ENCODE data around the gene EDNRA. TPM values are rescaled to one million over a fixed set of nuclear protein-coding genes. Genes with fewer than 3 reads are reported as not detected.

The EDNRA gene
- total RNA-seq, 1 donor from 2014 or later = 51.1 TPM

DNA sequence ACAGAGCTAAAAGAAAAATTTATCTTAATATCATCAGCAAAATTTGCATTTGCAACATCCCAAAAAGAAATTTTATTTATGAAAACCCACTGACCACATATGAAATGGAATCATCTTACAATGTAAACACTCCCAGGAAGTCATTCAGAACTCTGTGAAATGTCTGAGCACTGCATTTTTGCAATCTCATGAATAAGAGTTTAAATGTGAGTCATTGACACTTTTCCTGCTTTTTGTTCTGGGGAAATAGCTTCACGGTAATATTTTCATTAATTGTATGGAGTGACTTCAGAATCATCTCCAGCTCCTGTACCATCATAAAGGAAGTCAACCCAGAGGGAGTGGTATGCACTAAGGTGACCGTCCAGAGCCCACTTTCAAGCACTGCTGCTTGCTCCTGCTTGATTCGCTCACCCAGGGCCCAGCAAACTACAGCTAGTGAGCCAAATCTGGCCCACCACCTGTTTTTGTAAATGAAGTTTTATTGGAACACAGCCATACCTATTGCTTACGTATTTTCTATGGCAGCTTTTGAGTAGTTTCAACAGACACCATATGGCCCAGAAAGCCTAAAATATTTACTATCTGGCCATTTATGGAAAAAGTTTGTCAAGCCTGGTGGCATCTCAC lies 17.2 kb downstream of the EDNRA start:
- no peak for DNase-seq

DNA sequence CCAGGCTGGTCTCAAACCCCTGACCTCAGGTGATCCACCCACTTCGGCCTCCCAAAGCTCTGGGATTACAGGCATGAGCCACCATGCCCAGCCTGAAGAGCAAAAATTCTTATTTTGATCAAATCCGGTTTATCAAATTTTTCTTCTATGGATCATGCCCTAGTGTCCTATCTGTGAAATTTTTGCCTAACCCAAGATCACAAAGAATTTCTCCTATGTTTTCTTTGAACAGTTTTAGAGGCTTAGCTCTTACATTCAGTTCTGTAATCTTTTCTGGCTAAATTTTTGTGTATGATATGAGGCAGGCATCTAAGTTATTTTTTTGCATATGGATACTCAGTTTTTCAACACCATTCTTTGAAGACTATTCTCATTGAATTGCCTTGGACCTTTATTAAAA lies 27.4 kb downstream of the EDNRA start:
- DNase-seq = no peak

DNA sequence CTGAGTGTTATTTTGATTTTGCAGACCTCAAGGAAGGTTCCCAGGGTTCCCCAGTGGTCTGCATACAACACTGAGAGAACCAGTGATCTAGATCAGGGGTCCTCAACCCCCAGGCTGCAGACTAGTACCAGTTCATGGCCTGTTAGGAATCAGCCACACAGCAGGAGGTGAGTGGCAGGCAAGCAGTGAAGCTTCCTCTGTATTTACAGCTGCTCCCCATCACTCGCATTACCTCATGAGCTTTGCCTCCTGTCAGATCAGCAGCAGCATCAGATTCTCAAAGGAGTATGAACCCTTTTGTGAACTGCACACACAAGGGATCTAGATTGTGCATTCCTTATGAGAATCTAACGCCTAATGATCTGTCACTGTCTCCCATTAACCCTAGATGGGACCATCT lies 28.5 kb downstream of the EDNRA start:
- DNase-seq = peak; percentile 24

DNA sequence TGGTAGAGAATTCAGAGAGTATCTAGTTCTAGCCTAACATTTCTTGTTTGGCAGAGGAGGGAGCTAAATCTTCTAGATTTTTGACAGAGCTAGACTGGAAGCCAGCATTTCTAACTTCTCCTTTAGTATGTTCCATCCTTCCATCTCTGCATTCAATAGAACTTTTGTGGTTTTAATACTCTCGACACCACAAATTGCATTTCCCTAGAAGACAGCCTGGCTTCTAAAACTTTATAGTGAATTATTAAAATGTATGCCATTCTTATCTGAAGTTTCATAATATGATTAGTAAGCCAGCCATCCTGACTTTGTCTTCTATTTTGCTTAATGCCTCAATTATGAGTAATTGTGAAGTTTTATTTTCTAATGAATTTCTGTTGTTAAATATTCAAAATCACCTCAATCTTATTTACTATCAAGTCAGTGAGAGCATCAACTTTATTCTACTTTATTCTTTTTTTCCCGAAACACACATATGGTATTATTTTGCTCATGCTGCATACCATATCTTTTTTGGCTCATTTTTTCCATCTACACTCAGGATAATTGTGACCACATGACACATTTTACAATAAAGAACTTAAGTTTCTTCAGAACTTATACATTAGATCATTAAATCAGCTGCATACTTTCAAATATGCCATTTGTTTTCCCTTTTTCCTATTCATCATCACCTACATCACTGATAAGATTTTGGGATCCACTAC lies 30.2 kb downstream of the EDNRA start:
- peak; percentile 88 for DNase-seq

DNA sequence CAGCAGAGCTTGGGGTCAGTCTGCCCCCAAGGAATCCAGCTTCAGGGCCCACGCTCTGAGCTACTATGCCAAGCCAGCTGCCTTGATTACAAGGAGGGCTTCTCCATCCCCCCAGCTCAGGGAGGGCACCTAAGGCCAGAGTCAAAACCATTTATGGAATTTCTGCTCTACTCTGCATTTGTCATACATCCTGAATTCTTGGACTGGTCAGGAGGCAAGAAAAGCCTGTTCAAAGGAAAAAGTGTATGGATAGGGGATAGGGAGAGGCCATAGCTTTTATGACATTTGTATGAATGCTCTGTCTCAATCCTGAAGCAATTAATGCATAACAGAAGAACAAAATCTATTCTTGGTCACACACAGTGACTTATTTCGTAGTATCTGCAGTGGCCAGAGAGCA lies 32.2 kb downstream of the EDNRA start:
- no peak for DNase-seq

DNA sequence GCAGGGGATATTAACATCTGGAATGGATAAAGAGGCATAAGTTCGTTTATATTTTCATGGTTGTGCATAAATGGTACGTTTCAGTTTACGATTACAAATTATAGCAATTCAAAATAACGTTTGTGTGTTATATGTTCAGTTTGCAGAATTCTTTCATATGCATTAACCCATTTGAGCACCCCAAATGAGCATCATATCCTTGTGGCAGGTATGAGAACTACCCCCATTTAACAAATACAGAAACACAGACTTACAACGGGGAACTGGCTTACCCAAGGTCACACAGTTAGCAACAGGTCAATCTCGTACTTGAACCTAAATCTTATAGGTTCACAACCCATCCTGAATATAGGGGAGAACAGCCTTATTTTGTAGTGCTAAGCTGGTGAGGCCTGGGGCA lies 33.1 kb downstream of the EDNRA start:
- DNase-seq = peak; percentile 67

DNA sequence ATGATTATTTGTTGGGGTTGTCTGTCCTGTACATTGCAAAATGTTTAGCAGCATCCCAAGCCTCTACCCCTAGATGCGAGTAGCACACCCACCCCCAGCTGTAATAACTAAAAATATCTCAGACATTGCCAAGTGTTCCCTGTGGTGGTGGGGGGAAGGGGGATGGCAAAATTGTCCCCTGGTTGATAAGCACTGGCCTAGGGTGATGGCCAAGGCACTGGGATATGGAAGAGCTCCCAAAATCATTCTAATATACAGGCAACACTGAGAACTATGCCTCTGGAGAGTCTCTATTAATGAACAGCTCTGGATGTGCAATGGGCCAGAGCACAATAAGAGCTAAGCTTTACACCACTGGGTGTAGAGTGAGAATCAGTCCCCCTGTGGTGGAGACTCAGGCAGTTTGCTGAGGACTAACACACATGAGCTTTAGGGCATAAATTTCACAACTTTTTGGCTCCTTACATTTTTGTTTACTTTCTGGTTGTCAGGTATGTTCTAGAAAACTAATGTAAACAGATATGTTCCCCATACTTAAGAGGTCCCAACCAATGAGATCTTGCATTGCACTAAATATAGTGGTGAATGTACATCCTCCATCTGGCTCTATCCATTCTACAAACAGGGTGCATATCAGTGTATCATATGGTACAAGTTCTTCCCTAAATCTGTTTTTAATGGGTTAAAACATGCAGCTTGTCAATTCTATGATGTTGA lies 34.5 kb downstream of the EDNRA start:
- no peak for DNase-seq

DNA sequence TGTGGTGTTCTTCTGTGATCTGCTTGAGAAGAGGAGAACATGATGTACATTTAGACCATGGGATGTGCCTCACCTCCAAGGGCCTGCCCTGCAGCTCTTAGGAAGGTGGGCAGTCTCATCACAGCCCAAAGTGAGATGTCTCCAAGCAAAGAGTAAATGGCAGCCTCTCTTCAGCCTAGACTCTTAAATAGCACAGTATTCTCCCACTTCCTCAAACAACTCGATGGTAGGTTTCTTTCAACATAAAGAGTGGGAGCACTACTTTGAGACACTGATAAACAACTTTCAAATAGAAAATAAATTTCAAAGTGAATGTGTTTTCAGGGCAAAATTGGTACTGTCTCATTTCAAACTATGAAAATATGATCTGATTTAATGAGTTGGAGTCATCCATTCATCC lies 35.2 kb downstream of the EDNRA start:
- DNase-seq = no peak

DNA sequence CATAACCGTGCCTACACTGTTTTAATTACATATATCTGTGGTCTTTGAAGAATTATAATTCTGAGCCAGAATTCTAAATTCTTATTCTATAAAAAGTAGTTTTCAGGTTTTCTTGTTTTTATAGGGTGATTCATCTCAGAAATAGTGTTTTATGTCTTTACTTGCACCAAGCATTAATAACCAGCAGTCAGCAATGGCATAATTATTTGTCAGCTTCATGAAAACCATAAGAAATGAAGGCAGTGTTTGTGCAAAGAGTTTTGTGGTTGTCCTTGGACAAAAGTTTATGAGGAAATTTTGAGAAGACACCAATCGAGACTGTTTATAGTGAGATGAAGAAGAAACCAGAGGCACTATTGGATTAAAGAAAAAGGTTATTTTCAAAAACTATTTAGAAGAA lies 37.2 kb downstream of the EDNRA start:
- DNase-seq = no peak

DNA sequence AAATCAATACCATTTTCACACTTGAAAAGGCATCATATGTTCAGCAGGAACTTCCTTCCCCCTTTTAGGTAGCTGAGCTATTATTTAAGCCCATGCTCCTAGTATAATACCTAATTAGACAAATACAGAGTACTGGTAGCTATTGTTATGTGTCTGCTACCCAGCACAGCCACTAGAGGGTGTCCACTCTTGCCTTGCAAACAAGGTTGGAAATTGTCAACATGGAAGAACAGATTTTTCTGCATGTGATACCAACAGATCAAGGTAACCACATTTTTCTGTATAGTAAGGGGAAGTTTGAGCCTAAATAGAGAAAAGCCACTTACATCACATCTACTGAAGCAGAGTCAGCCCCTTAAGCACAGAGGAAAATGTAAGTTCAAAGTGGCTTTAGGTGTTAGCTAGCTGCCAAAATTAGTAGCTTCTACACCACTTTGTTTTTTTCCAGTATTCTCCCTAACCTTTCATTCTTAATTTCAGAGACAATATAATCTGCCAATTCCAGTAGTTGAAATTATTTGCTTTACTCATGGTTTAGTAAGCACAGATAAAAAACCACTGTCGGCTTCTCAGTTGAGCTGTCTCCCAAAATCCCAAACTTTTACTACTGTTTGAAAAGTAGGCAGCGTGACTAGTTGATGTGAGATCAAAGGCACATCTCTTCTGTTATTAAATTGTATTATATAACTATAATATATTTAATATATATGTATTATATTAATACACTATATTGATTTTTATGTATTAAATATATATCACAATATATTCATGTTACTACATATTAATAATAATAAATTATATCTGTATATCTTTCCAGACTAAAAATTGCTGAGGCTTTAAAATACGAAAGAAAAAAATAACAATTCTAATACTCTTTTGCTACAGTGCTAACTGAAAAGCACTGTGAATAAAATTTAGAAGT lies 38.2 kb downstream of the EDNRA start:
- no peak for DNase-seq

DNA sequence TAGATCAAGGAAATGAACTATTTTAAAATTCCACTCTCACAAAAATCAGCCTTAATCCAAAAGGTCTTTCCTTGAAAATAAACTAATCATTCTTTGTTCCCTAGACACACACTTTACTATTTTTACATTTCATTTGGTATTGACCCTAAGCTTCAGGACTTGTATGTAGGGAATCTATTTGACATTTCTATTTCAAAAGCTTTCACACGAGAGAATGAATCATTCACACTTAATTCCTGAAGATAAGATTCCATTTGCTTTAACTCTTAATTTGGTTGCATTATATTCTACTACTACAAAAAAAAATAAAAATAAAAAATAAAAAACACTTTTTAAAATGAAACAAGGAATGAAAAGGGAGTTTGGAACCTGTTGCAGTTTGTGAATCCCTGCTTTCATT lies 43.7 kb downstream of the EDNRA start:
- no peak for DNase-seq

DNA sequence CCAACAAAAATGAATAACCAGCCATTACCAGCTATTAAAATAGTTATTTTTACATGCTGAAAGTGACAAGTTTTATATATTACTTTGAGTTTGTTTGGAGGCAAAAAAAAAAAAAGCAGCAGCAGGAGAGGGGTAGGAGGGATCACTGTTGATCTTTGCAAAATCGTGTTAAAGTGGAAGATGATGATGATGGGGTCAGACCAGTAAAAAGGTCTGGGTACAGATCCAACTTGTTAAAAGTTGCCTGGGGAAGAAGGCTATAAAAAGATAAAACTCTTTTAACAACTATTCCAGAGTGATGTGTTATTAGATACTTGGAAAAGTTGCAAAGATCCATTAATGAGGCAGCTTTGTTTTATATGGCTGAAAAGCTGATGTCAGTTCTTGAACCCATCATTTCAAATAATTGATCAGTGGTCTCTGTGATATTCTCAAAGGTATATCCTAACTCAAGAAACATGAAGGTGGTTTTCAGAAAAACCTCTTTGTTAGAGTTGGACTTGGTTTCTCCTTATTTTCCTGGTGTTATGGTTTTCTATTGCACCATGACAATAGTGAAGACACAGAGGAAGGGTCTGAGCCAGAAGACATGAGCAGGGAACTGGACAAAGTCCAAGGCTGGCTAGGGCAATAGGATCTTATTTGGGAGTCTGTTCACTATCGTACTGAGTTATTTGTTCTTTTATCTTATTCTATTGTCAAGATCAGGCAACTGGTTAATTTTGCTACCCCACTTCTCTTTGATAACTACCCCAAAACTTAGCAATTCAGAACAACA lies 44.8 kb downstream of the EDNRA start:
- no peak for DNase-seq

DNA sequence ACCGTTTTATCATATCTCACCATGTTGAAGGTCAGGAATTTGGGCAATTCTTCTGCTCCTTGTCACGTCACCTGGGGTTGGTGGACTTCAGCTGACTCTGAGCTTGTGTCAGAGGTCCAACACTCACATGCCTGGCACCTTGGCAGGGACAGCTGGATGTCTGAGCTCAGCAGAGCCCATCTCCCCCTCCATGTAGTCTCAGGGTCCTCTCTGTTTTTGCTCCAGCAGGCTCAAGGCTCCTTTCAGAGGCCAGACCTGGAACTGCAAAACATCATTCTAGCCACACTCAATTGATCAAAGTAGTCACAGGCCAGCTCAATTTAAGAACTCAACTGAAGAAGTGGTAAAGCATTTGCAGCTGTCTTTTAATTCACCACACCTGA lies 45.4 kb downstream of the EDNRA start:
- no peak for DNase-seq

DNA sequence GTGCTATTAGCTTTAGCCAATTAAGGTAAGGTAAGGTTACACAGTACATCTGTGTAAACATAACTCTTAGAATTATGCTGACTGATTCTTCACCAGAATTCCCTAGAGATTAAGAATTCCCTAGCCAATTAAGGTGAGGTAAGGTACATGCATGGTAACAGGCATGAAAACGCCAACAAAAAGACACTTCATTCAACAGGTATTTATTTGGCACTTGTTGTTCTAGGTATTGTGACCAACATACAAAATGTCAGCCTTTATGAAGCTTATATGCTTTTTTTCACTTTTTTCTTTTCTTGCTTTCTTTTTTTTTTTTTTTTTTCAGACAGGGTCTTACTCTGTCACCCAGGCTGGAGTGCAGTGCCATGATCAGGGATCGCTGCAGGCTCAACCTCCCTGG lies 47.2 kb downstream of the EDNRA start:
- DNase-seq = no peak

DNA sequence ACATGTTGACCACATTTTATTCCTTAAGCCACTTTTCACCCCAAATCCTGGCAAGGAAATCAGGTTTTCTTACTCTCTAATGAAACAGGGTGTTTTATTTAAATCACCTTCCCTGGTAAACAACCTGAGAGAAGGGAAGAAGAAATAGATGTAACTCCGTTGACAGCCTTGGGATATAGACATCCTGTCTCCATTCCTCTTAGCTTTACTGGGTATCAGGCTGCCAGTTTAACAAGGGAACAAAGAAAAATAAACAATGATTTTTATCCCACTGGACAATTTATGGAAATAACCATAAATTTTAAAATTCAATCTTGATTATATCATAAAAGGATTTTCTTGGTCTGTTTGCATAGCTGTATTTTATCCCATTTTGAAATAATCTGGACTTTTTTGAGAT lies 49.2 kb downstream of the EDNRA start:
- DNase-seq = no peak

DNA sequence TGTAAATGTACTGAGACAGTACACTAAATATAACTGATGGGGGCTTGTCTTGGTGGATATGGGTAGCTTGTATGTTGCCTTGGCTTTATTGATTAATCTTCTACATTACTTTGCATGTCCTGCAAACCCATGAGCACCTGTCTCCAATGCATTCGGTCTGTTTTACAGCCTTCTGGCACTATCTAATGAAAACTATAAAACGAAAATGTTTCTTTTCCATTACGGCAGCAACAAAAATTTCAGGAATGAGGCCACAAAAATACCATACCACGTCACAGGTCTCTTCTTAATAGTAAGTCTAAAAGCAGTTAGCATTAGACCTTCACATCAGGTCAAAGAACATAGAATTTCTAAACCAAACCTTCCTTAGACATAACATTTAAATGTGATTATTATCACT lies 49.8 kb downstream of the EDNRA start:
- DNase-seq = no peak

DNA sequence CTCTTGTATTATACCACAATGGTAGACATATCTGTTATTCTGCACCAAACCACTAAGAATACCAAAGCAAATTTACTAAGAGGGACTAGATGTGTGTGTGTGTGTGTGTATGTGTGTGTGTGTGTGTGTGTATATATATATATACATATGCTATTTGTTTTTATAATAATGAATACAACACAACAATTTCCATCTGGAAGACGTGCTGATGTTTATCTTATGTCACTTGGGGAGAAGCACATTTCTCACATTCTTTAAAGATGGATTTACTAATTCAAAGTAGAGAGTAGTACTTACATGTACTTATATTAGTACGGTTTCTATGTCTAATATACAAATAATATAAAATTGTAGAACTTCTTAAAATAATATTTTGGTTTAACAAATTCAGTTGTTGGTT lies 52.0 kb downstream of the EDNRA start:
- DNase-seq = no peak

DNA sequence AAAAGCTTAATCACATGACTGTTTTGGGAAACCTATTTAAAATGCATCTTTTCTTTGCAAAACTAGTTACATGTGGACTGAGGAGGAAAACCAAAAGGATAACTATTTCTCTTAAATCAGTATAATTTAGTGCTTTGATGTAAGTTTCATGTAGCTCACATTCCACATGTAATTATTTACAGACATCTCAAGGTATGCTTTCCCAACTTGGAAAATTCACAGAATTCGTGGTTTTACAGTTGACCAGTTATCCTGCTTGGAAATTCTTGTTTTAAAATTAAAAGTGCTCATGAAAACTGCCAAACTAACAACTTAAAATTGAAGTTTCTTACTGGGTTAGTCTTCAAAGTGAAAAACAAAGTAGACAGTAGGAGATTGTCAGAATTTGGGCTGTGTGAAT lies 52.4 kb downstream of the EDNRA start:
- DNase-seq = no peak

DNA sequence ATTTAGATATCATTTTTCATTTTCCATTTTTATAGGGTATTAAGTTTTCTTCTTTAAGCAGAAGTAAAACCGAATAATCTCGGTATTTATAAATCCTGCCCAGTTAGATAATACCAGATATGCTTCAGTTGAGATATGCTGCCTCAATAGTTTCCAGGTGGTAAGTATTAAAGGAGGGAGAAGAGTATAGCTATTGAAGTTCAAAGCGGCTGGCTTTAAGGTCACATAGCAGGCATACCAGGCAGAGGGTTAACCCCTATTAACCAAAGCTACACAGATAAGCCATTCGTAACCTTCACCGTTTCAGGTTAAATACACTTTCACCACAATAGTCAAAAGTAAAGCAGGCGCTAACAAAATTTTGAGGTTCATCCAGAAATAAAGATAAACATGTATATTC lies 54.2 kb downstream of the EDNRA start:
- no peak for DNase-seq

DNA sequence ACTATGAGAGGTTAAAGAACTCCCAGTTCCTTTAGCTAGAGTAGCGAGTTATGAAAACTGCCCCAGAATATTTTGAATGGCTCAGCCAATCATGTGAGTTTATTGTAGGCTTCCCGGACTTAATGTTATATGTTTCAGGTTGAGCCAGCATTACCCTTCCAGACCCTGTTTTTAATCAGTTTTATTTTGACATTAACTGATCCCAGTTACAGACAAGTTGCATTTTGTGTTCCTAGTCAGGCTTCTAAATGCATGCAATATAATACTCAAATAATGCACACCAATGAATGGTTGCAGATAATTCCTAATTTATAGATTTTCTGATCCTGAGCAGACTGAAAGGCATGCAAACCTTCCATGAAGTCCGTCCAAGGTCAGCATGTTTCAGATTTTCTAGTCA lies 57.8 kb downstream of the EDNRA start:
- DNase-seq = no peak

DNA sequence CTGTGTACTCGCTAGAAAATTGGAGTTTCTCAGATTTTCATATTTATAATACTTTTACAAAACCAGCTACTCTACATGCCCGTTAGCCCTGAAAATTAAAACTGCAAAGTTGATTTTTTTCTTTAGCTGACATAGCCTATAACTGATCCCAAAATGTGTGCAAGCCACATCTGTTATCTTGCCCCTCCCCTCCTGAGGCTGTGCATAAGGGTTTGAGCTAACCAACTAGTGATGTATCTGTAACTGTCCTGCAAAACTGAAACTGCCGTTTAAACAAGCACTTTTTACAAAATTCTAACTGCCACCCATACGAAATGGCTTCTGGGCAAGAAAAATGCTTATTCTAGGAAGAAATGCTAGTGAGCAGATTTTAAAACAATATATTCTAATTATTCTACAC lies 59.1 kb downstream of the EDNRA start:
- no peak for DNase-seq
